ENCODE measurements around the gene MSRB1.

MSRB1 gene

GRCh38 chr16:1906846-1907165 lies 36.2 kb downstream of the MSRB1 start:
- Histone ChIP-seq H3K4me3 (replicated peaks; ENCODE audit: low read depth, low read length) (no peak overlapping the region), H3K27me3 (replicated peaks; ENCODE audit: control insufficient read depth, insufficient read depth, low read length) (peaks cover 1% of the 10 kb centered on the region; the same call in 1 of the 2 replicates), H3K36me3 (ENCODE audit: control insufficient read depth, insufficient read depth, low read length) (no peaks in the 10 kb centered on the region)
- no peak for DNase-seq (ENCODE audit: extremely low read depth, insufficient read length)
- TF ChIP-seq, protein P1, sequence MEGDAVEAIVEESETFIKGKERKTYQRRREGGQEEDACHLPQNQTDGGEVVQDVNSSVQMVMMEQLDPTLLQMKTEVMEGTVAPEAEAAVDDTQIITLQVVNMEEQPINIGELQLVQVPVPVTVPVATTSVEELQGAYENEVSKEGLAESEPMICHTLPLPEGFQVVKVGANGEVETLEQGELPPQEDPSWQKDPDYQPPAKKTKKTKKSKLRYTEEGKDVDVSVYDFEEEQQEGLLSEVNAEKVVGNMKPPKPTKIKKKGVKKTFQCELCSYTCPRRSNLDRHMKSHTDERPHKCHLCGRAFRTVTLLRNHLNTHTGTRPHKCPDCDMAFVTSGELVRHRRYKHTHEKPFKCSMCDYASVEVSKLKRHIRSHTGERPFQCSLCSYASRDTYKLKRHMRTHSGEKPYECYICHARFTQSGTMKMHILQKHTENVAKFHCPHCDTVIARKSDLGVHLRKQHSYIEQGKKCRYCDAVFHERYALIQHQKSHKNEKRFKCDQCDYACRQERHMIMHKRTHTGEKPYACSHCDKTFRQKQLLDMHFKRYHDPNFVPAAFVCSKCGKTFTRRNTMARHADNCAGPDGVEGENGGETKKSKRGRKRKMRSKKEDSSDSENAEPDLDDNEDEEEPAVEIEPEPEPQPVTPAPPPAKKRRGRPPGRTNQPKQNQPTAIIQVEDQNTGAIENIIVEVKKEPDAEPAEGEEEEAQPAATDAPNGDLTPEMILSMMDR (IDR thresholded peaks at IDR 0.05; ENCODE audit: insufficient read depth, low read length, poor library complexity, severe bottlenecking), result no peak

- DNase-seq (ENCODE audit: extremely low read depth, insufficient read length), result no peak
- Histone ChIP-seq H3K36me3 (ENCODE audit: control insufficient read depth, insufficient read depth, low read length) (no peaks in the 10 kb centered on the region), H3K27me3 (replicated peaks; ENCODE audit: control insufficient read depth, insufficient read depth, low read length) (peaks cover 1% of the 10 kb centered on the region; the same call in 1 of the 2 replicates)
Observed at GRCh38 chr16:1906055-1906845, 36.7 kb downstream of the MSRB1 start.

GRCh38 chr16:1903845-1904840 lies 38.9 kb downstream of the MSRB1 start:
- H3K4me3 ChIP-seq (replicated peaks; ENCODE audit: low read depth, low read length), result no peak overlapping the region
- peaks cover 1% of the 10 kb centered on the region; the same call in 1 of the 2 replicates for H3K27me3 ChIP-seq (replicated peaks; ENCODE audit: control insufficient read depth, insufficient read depth, low read length)
- TF ChIP-seq, protein P1 (IDR thresholded peaks at IDR 0.05; ENCODE audit: insufficient read depth, low read length, poor library complexity, severe bottlenecking), result no peak
- H3K36me3 ChIP-seq (ENCODE audit: control insufficient read depth, insufficient read depth, low read length), result no peaks in the 10 kb centered on the region
- no peak for DNase-seq (ENCODE audit: extremely low read depth, insufficient read length)

More at GRCh38 chr16:1906055-1906845, 36.7 kb downstream of the MSRB1 start:
- TF ChIP-seq, protein P1 (IDR thresholded peaks at IDR 0.05; ENCODE audit: insufficient read depth, low read length, poor library complexity, severe bottlenecking), result no peak
- H3K4me3 ChIP-seq (replicated peaks; ENCODE audit: low read depth, low read length), result no peak overlapping the region

- Histone ChIP-seq H3K4me3 (replicated peaks; ENCODE audit: low read depth, low read length) (no peak overlapping the region), H3K36me3 (ENCODE audit: control insufficient read depth, insufficient read depth, low read length) (no peaks in the 10 kb centered on the region), H3K27me3 (replicated peaks; ENCODE audit: control insufficient read depth, insufficient read depth, low read length) (peaks cover 1% of the 10 kb centered on the region; the same call in 1 of the 2 replicates)
- TF ChIP-seq, protein P1 (IDR thresholded peaks at IDR 0.05; ENCODE audit: insufficient read depth, low read length, poor library complexity, severe bottlenecking), result no peak
- no peak for DNase-seq (ENCODE audit: extremely low read depth, insufficient read length)
Observed at GRCh38 chr16:1903220-1903574, 39.8 kb downstream of the MSRB1 start.

GRCh38 chr16:1902547-1903219 lies 40.3 kb downstream of the MSRB1 start:
- TF ChIP-seq, protein P1 (IDR thresholded peaks at IDR 0.05; ENCODE audit: insufficient read depth, low read length, poor library complexity, severe bottlenecking), result no peak
- no peak for DNase-seq (ENCODE audit: extremely low read depth, insufficient read length)
- H3K27me3 ChIP-seq (replicated peaks; ENCODE audit: control insufficient read depth, insufficient read depth, low read length), result peaks cover 1% of the 10 kb centered on the region; the same call in 1 of the 2 replicates
- H3K36me3 ChIP-seq (ENCODE audit: control insufficient read depth, insufficient read depth, low read length), result no peaks in the 10 kb centered on the region
- H3K4me3 ChIP-seq (replicated peaks; ENCODE audit: low read depth, low read length), result no peak overlapping the region
